GM13977 (cell line): ENCODE results near the gene CD99L2.

Source experiments
- DNase-seq: peaks from one replicate; pipeline ENCODE4 v3.0.0; 2012; ENCODE audit warnings: low spot score
- in situ Hi-C: fragments of 300-500 bp; cut with MboI; formaldehyde crosslinking; loops from one replicate; pipeline ENCODE4 v1.12.0; 2022; ENCODE audit warnings: low sequenced_read_pairs, low pct_unique_long_range_greater_than_20kb, mixed read lengths, inconsistent platforms; ENCODE audit not compliant: unreplicated experiment
- TF ChIP-seq, protein P1 (sequence below): IDR thresholded peaks from 2 replicates; pipeline ENCODE4 v1.5.1; 2012; ENCODE audit warnings: mild to moderate bottlenecking, control low read depth; ENCODE audit not compliant: insufficient read depth; ENCODE audit errors: extremely low read depth, missing control alignments

CD99L2 gene

DNA sequence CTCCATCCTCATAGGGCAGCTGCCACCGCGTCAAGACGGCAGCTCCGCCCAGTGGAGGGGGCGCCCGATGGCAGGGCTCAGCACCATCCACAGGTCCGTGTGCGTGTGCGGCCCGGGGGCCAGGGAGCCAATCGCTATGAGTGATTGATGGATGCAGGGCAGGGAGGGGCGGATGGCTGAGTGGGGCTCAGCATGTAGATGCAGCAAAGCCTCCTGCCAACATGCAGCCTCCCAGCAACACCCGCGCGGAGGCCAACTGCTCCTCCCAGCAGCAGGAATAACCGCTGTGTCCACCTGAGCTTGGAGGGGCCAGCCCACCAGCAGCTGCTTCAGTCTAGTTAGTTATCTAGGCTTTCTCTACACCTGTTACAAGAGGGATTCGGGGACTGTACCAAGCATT is 127.8 kb downstream of the CD99L2 start:
- TF ChIP-seq, protein P1, sequence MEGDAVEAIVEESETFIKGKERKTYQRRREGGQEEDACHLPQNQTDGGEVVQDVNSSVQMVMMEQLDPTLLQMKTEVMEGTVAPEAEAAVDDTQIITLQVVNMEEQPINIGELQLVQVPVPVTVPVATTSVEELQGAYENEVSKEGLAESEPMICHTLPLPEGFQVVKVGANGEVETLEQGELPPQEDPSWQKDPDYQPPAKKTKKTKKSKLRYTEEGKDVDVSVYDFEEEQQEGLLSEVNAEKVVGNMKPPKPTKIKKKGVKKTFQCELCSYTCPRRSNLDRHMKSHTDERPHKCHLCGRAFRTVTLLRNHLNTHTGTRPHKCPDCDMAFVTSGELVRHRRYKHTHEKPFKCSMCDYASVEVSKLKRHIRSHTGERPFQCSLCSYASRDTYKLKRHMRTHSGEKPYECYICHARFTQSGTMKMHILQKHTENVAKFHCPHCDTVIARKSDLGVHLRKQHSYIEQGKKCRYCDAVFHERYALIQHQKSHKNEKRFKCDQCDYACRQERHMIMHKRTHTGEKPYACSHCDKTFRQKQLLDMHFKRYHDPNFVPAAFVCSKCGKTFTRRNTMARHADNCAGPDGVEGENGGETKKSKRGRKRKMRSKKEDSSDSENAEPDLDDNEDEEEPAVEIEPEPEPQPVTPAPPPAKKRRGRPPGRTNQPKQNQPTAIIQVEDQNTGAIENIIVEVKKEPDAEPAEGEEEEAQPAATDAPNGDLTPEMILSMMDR, result no peak
- in situ Hi-C loops, result loop anchor here (10.0 kb wide), 1 partner anchor 314 kb away; no protein-coding TSS in a partner anchor
- DNase-seq, result no peak

- DNase-seq, result no peak
- TF ChIP-seq, protein P1, result no peak
- in situ Hi-C loops, result no loop called here
Measured at GRCh38 chrX:150769408-150769807, 129.1 kb downstream of the CD99L2 start.

- DNase-seq, result no peak
- TF ChIP-seq, protein P1, result no peak
- in situ Hi-C loops, result no loop called here
Measured at GRCh38 chrX:150768580-150769190, 129.8 kb downstream of the CD99L2 start.

DNA sequence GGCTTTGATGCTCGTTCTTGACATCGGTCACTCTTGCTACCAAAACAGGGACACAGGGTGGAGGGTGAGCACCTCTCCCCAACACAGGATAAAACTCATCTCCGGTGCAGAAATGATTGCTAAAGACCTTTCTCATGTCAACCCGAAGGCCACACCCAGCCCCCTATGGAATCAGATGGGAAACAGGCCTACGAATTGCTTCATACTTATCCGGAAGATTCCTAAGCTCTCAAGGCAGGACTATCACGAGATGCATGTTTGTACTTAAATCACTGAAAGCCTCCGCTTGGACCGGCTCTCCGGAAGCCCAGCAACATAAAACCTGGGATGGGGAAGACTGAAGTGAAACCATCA is 130.4 kb downstream of the CD99L2 start:
- TF ChIP-seq, protein P1, result no peak
- DNase-seq, result no peak
- in situ Hi-C loops, result no loop called here

DNA sequence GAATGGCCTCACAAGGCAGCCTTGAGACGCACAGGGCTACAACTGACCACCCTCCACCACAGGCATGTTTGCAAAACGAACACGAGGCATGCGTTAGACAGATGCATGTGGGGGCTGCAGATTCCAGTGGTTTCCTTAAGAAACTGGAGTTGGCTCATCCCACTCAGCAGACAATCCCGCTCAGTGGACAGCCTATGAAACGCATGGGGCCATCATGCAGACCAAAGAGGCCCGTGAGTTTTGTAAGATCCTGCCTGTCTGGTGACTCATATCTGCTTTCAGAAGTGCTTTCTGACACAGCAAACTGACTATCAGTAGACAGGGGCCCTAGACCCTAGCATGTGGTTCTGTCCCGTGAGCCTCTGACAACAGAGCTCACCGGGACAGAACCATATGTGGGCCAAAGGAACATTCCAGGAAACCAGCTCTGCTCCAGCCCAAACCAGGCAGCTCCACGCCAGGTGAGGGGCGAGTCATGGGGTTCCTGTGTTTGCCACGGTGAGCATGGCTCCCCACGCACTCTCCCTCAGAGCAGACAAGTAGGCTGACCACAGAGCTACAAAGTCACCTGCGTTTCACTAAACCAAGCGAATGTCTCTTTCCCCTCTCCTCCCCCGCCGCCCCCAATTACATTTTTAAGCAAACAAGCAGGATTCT is 130.9 kb downstream of the CD99L2 start:
- in situ Hi-C loops, result no loop called here
- TF ChIP-seq, protein P1, result no peak
- DNase-seq, result peak; percentile 28

DNA sequence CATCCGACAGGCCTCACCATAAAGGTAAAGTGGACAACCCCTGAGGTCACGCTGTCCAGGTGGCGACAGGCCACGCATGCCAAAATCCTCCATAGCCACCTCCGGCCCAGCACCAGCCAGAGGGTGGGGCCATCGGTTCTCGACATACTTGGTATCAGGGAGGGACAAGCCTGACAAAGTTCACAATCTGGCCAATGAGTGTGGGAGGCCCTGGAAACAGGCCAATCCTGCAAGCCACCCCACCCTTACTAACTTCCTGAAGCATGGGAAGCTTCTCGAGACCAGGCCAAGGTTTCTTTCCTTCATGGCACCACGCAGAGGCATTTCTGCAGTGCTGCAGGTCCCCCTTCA is 131.4 kb downstream of the CD99L2 start:
- no peak for DNase-seq
- TF ChIP-seq, protein P1, result no peak
- in situ Hi-C loops, result no loop called here
